Measurements from ENCODE around the gene M1AP. TPM values are rescaled to one million over a fixed set of nuclear protein-coding genes. Genes with fewer than 3 reads are reported as not detected.

Gene M1AP
- total and polyA plus RNA-seq, 2 of the 8 experiments (the other 6 are each of a cell fraction or from before 2014, with no cell fraction given) = 4.8 TPM

DNA sequence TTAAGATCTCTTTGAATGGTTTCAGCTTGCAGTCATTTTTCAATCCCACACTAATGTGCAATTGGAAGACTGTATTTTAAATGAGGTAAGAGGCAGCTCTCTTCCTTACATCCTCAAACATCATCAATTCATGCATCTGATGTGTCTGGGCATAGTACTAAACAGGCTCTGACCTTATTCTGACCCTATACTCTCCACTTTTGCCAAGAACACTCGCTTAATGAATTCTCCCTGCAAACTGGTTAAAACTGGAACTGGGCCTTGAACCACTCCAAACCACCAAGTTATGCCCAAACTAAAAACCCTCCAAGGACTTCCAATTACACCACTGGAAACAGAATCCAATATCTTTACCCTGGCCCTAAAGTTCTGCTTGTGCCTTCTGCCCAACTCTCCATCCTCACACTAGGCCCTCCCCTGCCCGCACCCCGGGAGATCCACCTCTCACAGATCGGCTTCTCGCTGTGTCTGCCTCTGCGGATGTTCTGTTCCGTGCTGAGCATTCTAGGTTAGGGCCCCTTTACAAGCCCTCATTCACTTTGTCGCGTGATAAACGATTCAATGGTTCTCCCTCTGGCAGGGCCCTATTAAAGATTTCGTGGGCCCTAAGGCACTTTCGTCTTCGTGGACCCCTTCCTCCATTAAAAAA is 1.2 kb downstream of the M1AP start:
- no peaks in the 10 kb centered on the region for H4K20me1 ChIP-seq (replicated peaks in 1 of 2; ENCODE audit: control insufficient read depth in 1 of 2, insufficient read depth in 2 of 2, low read length in 2 of 2)
- H3K27ac ChIP-seq (ENCODE audit: low read depth, low read length) = no peak overlapping the region
- H2AFZ ChIP-seq (ENCODE audit: low read length) = no peak overlapping the region
- no peaks in the 10 kb centered on the region for H3K36me3 ChIP-seq (ENCODE audit: control insufficient read depth in 2 of 4, insufficient read depth in 4 of 4, low read length in 3 of 4)
- no peak overlapping the region for H4K8ac ChIP-seq (ENCODE audit: extremely low read depth, insufficient read depth, low read length)
- peaks cover 0 to 7% (median 1%) of the 10 kb centered on the region in 4 experiments; a peak in 4 of 7 replicates for H3K27me3 ChIP-seq (replicated peaks in 1 of 4; ENCODE audit: control insufficient read depth in 3 of 4, extremely low read depth in 1 of 4, insufficient read depth in 3 of 4, low read length in 3 of 4)
- ChIA-PET POLR2A (ENCODE audit: partially characterized antibody) (interaction anchor here (1.4 to 1.7 kb wide), 2 partner anchors 16 to 188 kb away, joined by 3 to 4 read pairs; partner anchors contain the start of gene HK2), CTCF (ENCODE audit: partially characterized antibody) (interaction anchor here (0.7 to 1.7 kb wide), 5 partner anchors 13 to 172 kb away, joined by 3 to 6 read pairs (median 4); no protein-coding TSS in a partner anchor)
- H2BK5ac ChIP-seq (ENCODE audit: low read depth, low read length) = no peak overlapping the region
- H3K79me2 ChIP-seq (ENCODE audit: control insufficient read depth in 1 of 2, insufficient read depth in 2 of 2, low read length in 2 of 2) = no peaks in the 10 kb centered on the region
- H3K79me1 ChIP-seq (ENCODE audit: low read depth, low read length) = no peaks in the 10 kb centered on the region
- H4K91ac ChIP-seq (replicated peaks; ENCODE audit: insufficient read length, low read length) = no peak overlapping the region
- no peak overlapping the region for H3K18ac ChIP-seq (ENCODE audit: extremely low read depth, low read length)
- no peak overlapping the region for H2BK20ac ChIP-seq (ENCODE audit: low read length)
- H3K56ac ChIP-seq (replicated peaks; ENCODE audit: insufficient read length, low read depth, low read length) = no peak overlapping the region
- peak overlapping the region in 1 of 4 experiments; percentile 60; a peak in 1 of 8 replicates for H3K4me3 ChIP-seq (ENCODE audit: extremely low read depth in 1 of 4, insufficient read depth in 2 of 4, low read depth in 3 of 4, low read length in 4 of 4)
- H3K4me1 ChIP-seq (replicated peaks in 1 of 4; ENCODE audit: control insufficient read depth in 3 of 4, insufficient read depth in 4 of 4, low read length in 3 of 4) = peaks cover 0 to 4% (median 0%) of the 10 kb centered on the region in 4 experiments; a peak in 2 of 7 replicates
- no peak overlapping the region for H2BK15ac ChIP-seq (ENCODE audit: low read length)
- no peaks in the 10 kb centered on the region; the same call in 1 of the 2 replicates for H3K23me2 ChIP-seq (ENCODE audit: low read depth, low read length)
- H2BK120ac ChIP-seq (replicated peaks; ENCODE audit: low read depth, low read length) = no peak overlapping the region
- FAIRE-seq (no peak), DNase-seq (ENCODE audit: low read depth in 1 of 2, low spot score in 2 of 2) (no peak)
- H3K14ac ChIP-seq (ENCODE audit: insufficient read length) = no peak overlapping the region
- H3K9me3 ChIP-seq (ENCODE audit: insufficient read depth in 2 of 2, low read depth in 1 of 2, low read length in 1 of 2) = no peaks in the 10 kb centered on the region
- peak overlapping the region in 1 of 2 experiments; percentile 38; a peak in 1 of 4 replicates for H3K4me2 ChIP-seq (ENCODE audit: insufficient read depth in 1 of 2, low read depth in 2 of 2, low read length in 2 of 2)
- H2AK5ac ChIP-seq (ENCODE audit: low read depth, low read length) = no peak overlapping the region
- no peak overlapping the region for H3K23ac ChIP-seq (ENCODE audit: insufficient read length)
- WGBS, 2 experiments (ENCODE audit: extremely low coverage in 1 of 2, insufficient coverage in 1 of 2, insufficient read length in 1 of 2, insufficient replicate concordance in 2 of 2, low coverage in 1 of 2, low lambda C conversion rate in 2 of 2, missing lambda C conversion rate in 1 of 2) = 79% methylated on average over 13 of the region's 13 CpGs; no CpG with 5 or more reads in 1 of the 2 experiments
- H4K5ac ChIP-seq (ENCODE audit: insufficient read length, low read depth, low read length) = no peak overlapping the region
- H3K9ac ChIP-seq (replicated peaks in 1 of 4; ENCODE audit: extremely low read depth in 1 of 4, low read depth in 3 of 4, low read length in 3 of 4) = no peak overlapping the region
- no peak overlapping the region for H3K4ac ChIP-seq (replicated peaks; ENCODE audit: insufficient read length, low read depth, low read length)
- no peak for TF ChIP-seq CBX5 (IDR thresholded peaks at IDR 0.05; ENCODE audit: low read depth, low read length)
- H2BK12ac ChIP-seq (ENCODE audit: low read depth, low read length) = 0 out of 2 replicates have a peak overlapping the region, but pooled peaks have one; percentile 28
